Measurements from ENCODE around the gene FCRL6.
A peak's percentile ranks its signal among the peaks of the same experiment; 100 is the strongest.

The FCRL6 gene

GRCh38 chr1:159786966-159787365 is 15.2 kb upstream of the FCRL6 start:
- Histone ChIP-seq H3K9me2 (replicated peaks; ENCODE audit: insufficient read depth, low read length) (no peaks in the 10 kb centered on the region), H2AFZ (ENCODE audit: low read depth, low read length, severe bottlenecking) (no peak overlapping the region), H3K36me3 (ENCODE audit: low read length) (no peaks in the 10 kb centered on the region), H3K9me3 (ENCODE audit: insufficient read depth, low read length) (no peaks in the 10 kb centered on the region), H3K4me2 (ENCODE audit: low read depth, low read length, poor library complexity, severe bottlenecking) (no peak overlapping the region), H4K20me1 (ENCODE audit: low read depth, low read length) (no peaks in the 10 kb centered on the region), H3K27me3 (ENCODE audit: low read length) (no peaks in the 10 kb centered on the region), H3K27ac (ENCODE audit: low read depth, low read length) (no peak overlapping the region), H3K4me3 (ENCODE audit: insufficient read depth, low read length, poor library complexity, severe bottlenecking) (no peak overlapping the region), H3K79me2 (ENCODE audit: insufficient read depth, low read length) (no peaks in the 10 kb centered on the region), H3K9ac (ENCODE audit: low read length) (no peak overlapping the region), H3F3A (ENCODE audit: insufficient read depth) (no peaks in the 10 kb centered on the region)
- no peak for TF ChIP-seq EZH2phosphoT487 (conservative IDR thresholded peaks at IDR 0.05; ENCODE audit: low read length)
- TF ChIP-seq CTCF (IDR thresholded peaks at IDR 0.05; ENCODE audit: insufficient read depth, low read length, poor library complexity, severe bottlenecking), result no peak

GRCh38 chr1:159790237-159790917 is 11.8 kb upstream of the FCRL6 start:
- Histone ChIP-seq H3K4me3 (ENCODE audit: insufficient read depth, low read length, poor library complexity, severe bottlenecking) (no peak overlapping the region), H2AFZ (ENCODE audit: low read depth, low read length, severe bottlenecking) (no peak overlapping the region), H3K27ac (ENCODE audit: low read depth, low read length) (no peak overlapping the region), H3K36me3 (ENCODE audit: low read length) (no peaks in the 10 kb centered on the region), H3F3A (ENCODE audit: insufficient read depth) (no peaks in the 10 kb centered on the region), H3K27me3 (ENCODE audit: low read length) (no peaks in the 10 kb centered on the region), H4K20me1 (ENCODE audit: low read depth, low read length) (no peaks in the 10 kb centered on the region), H3K9me2 (replicated peaks; ENCODE audit: insufficient read depth, low read length) (no peaks in the 10 kb centered on the region), H3K9ac (ENCODE audit: low read length) (no peak overlapping the region), H3K9me3 (ENCODE audit: insufficient read depth, low read length) (no peaks in the 10 kb centered on the region), H3K79me2 (ENCODE audit: insufficient read depth, low read length) (no peaks in the 10 kb centered on the region), H3K4me2 (ENCODE audit: low read depth, low read length, poor library complexity, severe bottlenecking) (no peak overlapping the region)
- TF ChIP-seq EZH2phosphoT487 (conservative IDR thresholded peaks at IDR 0.05; ENCODE audit: low read length) (no peak), CTCF (IDR thresholded peaks at IDR 0.05; ENCODE audit: insufficient read depth, low read length, poor library complexity, severe bottlenecking) (peak; percentile 58)

GRCh38 chr1:159791031-159791430 is 11.1 kb upstream of the FCRL6 start:
- Histone ChIP-seq H3K27ac (ENCODE audit: low read depth, low read length) (no peak overlapping the region), H2AFZ (ENCODE audit: low read depth, low read length, severe bottlenecking) (no peak overlapping the region), H3K27me3 (ENCODE audit: low read length) (no peaks in the 10 kb centered on the region), H3F3A (ENCODE audit: insufficient read depth) (no peaks in the 10 kb centered on the region), H4K20me1 (ENCODE audit: low read depth, low read length) (no peaks in the 10 kb centered on the region), H3K9me3 (ENCODE audit: insufficient read depth, low read length) (no peaks in the 10 kb centered on the region), H3K79me2 (ENCODE audit: insufficient read depth, low read length) (no peaks in the 10 kb centered on the region), H3K4me3 (ENCODE audit: insufficient read depth, low read length, poor library complexity, severe bottlenecking) (no peak overlapping the region), H3K36me3 (ENCODE audit: low read length) (no peaks in the 10 kb centered on the region), H3K9me2 (replicated peaks; ENCODE audit: insufficient read depth, low read length) (no peaks in the 10 kb centered on the region), H3K9ac (ENCODE audit: low read length) (no peak overlapping the region), H3K4me2 (ENCODE audit: low read depth, low read length, poor library complexity, severe bottlenecking) (no peak overlapping the region)
- TF ChIP-seq CTCF (IDR thresholded peaks at IDR 0.05; ENCODE audit: insufficient read depth, low read length, poor library complexity, severe bottlenecking) (no peak), EZH2phosphoT487 (conservative IDR thresholded peaks at IDR 0.05; ENCODE audit: low read length) (no peak)
